Kidney tubule cell (primary cell): ENCODE data around the gene FBXW8.

ENCODE experiments used
- DNase-seq: peaks from one replicate; pipeline ENCODE4 v3.0.0-alpha.2; 2018; ENCODE audit warnings: low spot score

Gene FBXW8

GRCh38 chr12:116910645-116911451 is at the start of gene FBXW8:
Gene FBXW8, plus strand, starts transcription at chr12:116910950. Its CDS starts 88 bp downstream, at chr12:116911038.
- peak; percentile 76 for DNase-seq

GRCh38 chr12:116861320-116861719 is 49.4 kb upstream of the FBXW8 start:
- peak; percentile 45 for DNase-seq

GRCh38 chr12:116862167-116862566 is 48.6 kb upstream of the FBXW8 start:
- DNase-seq: no peak

GRCh38 chr12:116863275-116863767 is 47.4 kb upstream of the FBXW8 start:
- peak; percentile 85 for DNase-seq

GRCh38 chr12:116864371-116865160 is 46.2 kb upstream of the FBXW8 start:
- DNase-seq: peak; percentile 64

GRCh38 chr12:116867523-116867922 is 43.2 kb upstream of the FBXW8 start:
- no peak for DNase-seq

- no peak for DNase-seq
Measured at GRCh38 chr12:116870306-116870705, 40.4 kb upstream of the FBXW8 start.

- no peak for DNase-seq
Measured at GRCh38 chr12:116874324-116874995, 36.3 kb upstream of the FBXW8 start.

GRCh38 chr12:116876151-116876869 is 34.4 kb upstream of the FBXW8 start:
- DNase-seq: no peak

- DNase-seq: peak; percentile 51
Measured at GRCh38 chr12:116878567-116879508, 31.9 kb upstream of the FBXW8 start.

- no peak for DNase-seq
Measured at GRCh38 chr12:116879509-116880212, 31.1 kb upstream of the FBXW8 start.

GRCh38 chr12:116880213-116880816 is 30.4 kb upstream of the FBXW8 start:
- no peak for DNase-seq

- DNase-seq: peak; percentile 70
Measured at GRCh38 chr12:116880817-116881324, 29.9 kb upstream of the FBXW8 start.

GRCh38 chr12:116881325-116881876 is 29.3 kb upstream of the FBXW8 start, which contains the start of gene HRK:
Gene HRK, minus strand, starts transcription at chr12:116881441. Its CDS starts 134 bp downstream, at chr12:116881307.
- DNase-seq: no peak

- no peak for DNase-seq
Measured at GRCh38 chr12:116881877-116882507, 28.8 kb upstream of the FBXW8 start.

- DNase-seq: peak; percentile 28
Measured at GRCh38 chr12:116882742-116883141, 28.0 kb upstream of the FBXW8 start.

GRCh38 chr12:116884871-116885270 is 25.9 kb upstream of the FBXW8 start:
- DNase-seq: no peak

- no peak for DNase-seq
Measured at GRCh38 chr12:116885491-116885890, 25.3 kb upstream of the FBXW8 start.
